Endothelial cell of umbilical vein (primary cell): ENCODE data around the gene CARS1. TPM values are rescaled to one million over a fixed set of nuclear protein-coding genes. Genes with fewer than 3 reads are reported as not detected.

Source experiments
- BruUV-seq: library from RNA; stranded (reverse); fragments of 400-500 nt; replicated peaks from 2 replicates; lab custom pipeline; 2021; lab: Mats Ljungman, UMichigan
- CTCF ChIA-PET: fragments of 300-600, 350-600 bp; sonication (Branson Sonifier 250); formaldehyde crosslinking; loops from one replicate; lab custom pipeline; 2021; ENCODE audit warnings: antibody characterized with exemption, inconsistent platforms; lab: Charles Lee
- POLR2A ChIA-PET: fragments of 300-600, 350-600 bp; sonication (Branson Sonifier 250); formaldehyde crosslinking; loops from one replicate; lab custom pipeline; 2021; ENCODE audit warnings: antibody characterized with exemption, inconsistent platforms; lab: Charles Lee
- DNase-seq: peaks from one replicate; pipeline ENCODE4 v3.0.0-alpha.2; 2011; ENCODE audit warnings: low read depth, low spot score
- FAIRE-seq: peaks from 2 replicates; lab custom pipeline; 2011; peaks lifted over from hg19 to GRCh38; lab: Jason Lieb, UNC
- H2AFZ ChIP-seq: 2 replicates; pipeline ENCODE4 v1.6.0; 2012; ENCODE audit warnings: low read depth, low read length, control low read depth, inconsistent platforms
- H3K27ac ChIP-seq: 2 replicates; pipeline ENCODE4 v1.5.1; 2011; ENCODE audit warnings: low read depth, mild to moderate bottlenecking, control low read depth, low read length, moderate library complexity; ENCODE audit not compliant: insufficient read depth
- H3K27me3 ChIP-seq, 2 experiments: 2 replicates each; pipeline versions ENCODE4 v1.6.0 to v1.6.1; 2011; ENCODE audit warnings: low read length in 2 of 2, mixed read lengths in 1 of 2; ENCODE audit not compliant: control insufficient read depth in 2 of 2, insufficient read depth in 2 of 2
- H3K36me3 ChIP-seq, 2 experiments: 2 replicates in 1 of 2; 3 replicates in 1 of 2; pipeline ENCODE4 v1.5.1; 2011; ENCODE audit warnings: low read length in 2 of 2, mild to moderate bottlenecking in 1 of 2, moderate library complexity in 1 of 2; ENCODE audit not compliant: control insufficient read depth in 2 of 2, insufficient read depth in 2 of 2; ENCODE audit errors: extremely low read depth in 1 of 2
- H3K4me1 ChIP-seq: 3 replicates; pipeline ENCODE4 v1.5.1; 2011; ENCODE audit warnings: mild to moderate bottlenecking, low read length; ENCODE audit not compliant: control insufficient read depth, insufficient read depth; ENCODE audit errors: extremely low read depth
- H3K4me2 ChIP-seq: 2 replicates; pipeline ENCODE4 v1.6.1; 2011; ENCODE audit warnings: low read length, control low read depth, mixed read lengths; ENCODE audit not compliant: insufficient read depth
- H3K4me3 ChIP-seq, 3 experiments: fragments of 200-600 bp in 1 of 3; sonication (generic), shearing (Covaris generic) in 1 of 3; replicated peaks in 1 of 3; 2 replicates each; pipeline ENCODE4 v1.5.1; 2011 to 2016; ENCODE audit warnings: control low read depth in 3 of 3, low read length in 3 of 3, mild to moderate bottlenecking in 2 of 3, inconsistent platforms in 1 of 3, low read depth in 1 of 3, moderate library complexity in 1 of 3; ENCODE audit not compliant: insufficient read depth in 1 of 3
- H3K79me2 ChIP-seq: 2 replicates; pipeline ENCODE4 v1.6.0; 2012; ENCODE audit warnings: low read length, inconsistent platforms; ENCODE audit not compliant: control insufficient read depth, insufficient read depth
- H3K9ac ChIP-seq: replicated peaks from 2 replicates; pipeline ENCODE3; 2011; ENCODE audit warnings: low read length, control low read depth; ENCODE audit not compliant: insufficient read depth; ENCODE audit errors: extremely low read depth
- H3K9me1 ChIP-seq: replicated peaks from 3 replicates; pipeline ENCODE4 v1.6.0; 2011; ENCODE audit warnings: mild to moderate bottlenecking, low read length; ENCODE audit not compliant: control insufficient read depth, insufficient read depth; ENCODE audit errors: extremely low read depth
- H3K9me3 ChIP-seq: replicated peaks from 2 replicates; pipeline ENCODE4 v1.5.1; 2012; ENCODE audit warnings: low read length, inconsistent platforms; ENCODE audit not compliant: control insufficient read depth, insufficient read depth
- H4K20me1 ChIP-seq: replicated peaks from 2 replicates; pipeline ENCODE3; 2011; ENCODE audit warnings: mild to moderate bottlenecking, low read length; ENCODE audit not compliant: control insufficient read depth, insufficient read depth; ENCODE audit errors: extremely low read depth
- EZH2 ChIP-seq: IDR thresholded peaks from 2 replicates; pipeline ENCODE4 v1.6.1; 2012; ENCODE audit warnings: borderline replicate concordance, low read depth, mild to moderate bottlenecking, moderate library complexity, low read length, inconsistent platforms; ENCODE audit not compliant: severe bottlenecking
- FOS ChIP-seq: IDR thresholded peaks from 2 replicates; pipeline ENCODE4 v1.6.1; 2011; ENCODE audit warnings: mild to moderate bottlenecking, low read length, moderate library complexity, borderline replicate concordance; ENCODE audit not compliant: insufficient read depth
- GATA2 ChIP-seq: IDR thresholded peaks from 2 replicates; pipeline ENCODE4 v1.7.0; 2011; ENCODE audit warnings: low read depth, mild to moderate bottlenecking, moderate library complexity, mixed read lengths, low read length; ENCODE audit not compliant: insufficient read length, insufficient read depth
- JUN ChIP-seq: IDR thresholded peaks from 2 replicates; pipeline ENCODE4 v1.6.1; 2011; ENCODE audit warnings: borderline replicate concordance, low read depth; ENCODE audit not compliant: insufficient read length, insufficient read depth
- MYC ChIP-seq: IDR thresholded peaks from one replicate; pipeline ENCODE4 v1.6.1; 2011; ENCODE audit warnings: mild to moderate bottlenecking, low read depth, low read length
- POLR2A ChIP-seq: IDR thresholded peaks from 2 replicates; pipeline ENCODE4 v1.6.1; 2012; ENCODE audit warnings: low read depth, mild to moderate bottlenecking, control low read depth, low read length
- POLR2AphosphoS5 ChIP-seq: IDR thresholded peaks from 2 replicates; pipeline ENCODE4 v1.6.1; 2012; ENCODE audit warnings: low read depth, mild to moderate bottlenecking, control low read depth, low read length, moderate library complexity; ENCODE audit not compliant: insufficient read depth
- dilution Hi-C: fragments of 300-500 bp; cut with MboI; formaldehyde crosslinking; loops from one replicate; pipeline ENCODE4 v1.15.0; 2019; ENCODE audit warnings: low sequenced_read_pairs; ENCODE audit not compliant: extremely low pct_ligation_motif_present
- intact Hi-C: fragments of 100-400 bp; cut with micrococcal nuclease; formaldehyde crosslinking; loops from one replicate; pipeline ENCODE4 v1.10.0; 2022
- polyA plus RNA-seq, 4 experiments: library from polyadenylated mRNA; depleted of rRNA in 3 of 4; stranded (reverse) in 3 of 4; unstranded in 1 of 4; fragments of >200 nt; gene quantifications; 2 replicates each; pipeline versions ENCODE4 v1.2.1 to v1.2.3, GENCODE V29; 2011 to 2012; ENCODE audit warnings: missing spikeins in 1 of 4
- total RNA-seq: library from RNA; stranded (reverse); gene quantifications from 2 replicates; pipeline ENCODE4 v1.2.3, GENCODE V29; 2021
- TF ChIP-seq, protein P1 (sequence below), 2 donors: IDR thresholded peaks; 1 replicate in 1 of 2; 2 replicates in 1 of 2; pipeline ENCODE4 v1.5.1; 2011; ENCODE audit warnings: low read length in 2 of 2, mild to moderate bottlenecking in 2 of 2, moderate library complexity in 2 of 2, control low read depth in 1 of 2, inconsistent platforms in 1 of 2, low read depth in 1 of 2; ENCODE audit not compliant: insufficient read depth in 1 of 2; ENCODE audit errors: extremely low read depth in 1 of 2
- TF ChIP-seq, protein P2 (sequence below): IDR thresholded peaks from 2 replicates; pipeline ENCODE4 v1.6.1; 2011; ENCODE audit not compliant: insufficient read depth, insufficient read length

CARS1 gene
- total and polyA plus RNA-seq, 2 donors (not counting 3 experiments of a cell fraction or from before 2014, with no cell fraction given), result 43.5 to 66.2 TPM

DNA sequence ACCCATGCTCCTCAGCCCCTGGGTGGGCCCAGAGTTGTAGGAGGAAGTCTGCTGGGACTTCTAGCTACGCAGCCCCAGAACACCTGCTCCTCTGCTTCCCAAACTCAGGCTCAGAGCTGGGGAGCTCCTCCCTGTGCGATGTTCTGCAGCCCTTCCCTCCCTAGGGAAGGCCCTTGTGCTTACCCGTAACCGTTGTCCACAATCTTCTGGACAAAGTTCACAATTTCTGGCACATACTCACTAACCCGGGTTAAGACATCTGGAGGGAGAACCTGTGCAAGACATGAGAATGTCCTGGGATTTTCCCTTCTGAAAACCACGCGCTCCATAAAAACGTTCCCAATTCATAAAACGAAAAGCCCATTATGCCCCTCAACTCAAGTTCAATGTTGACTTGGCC is 28.4 kb downstream of the CARS1 start:
- dilution Hi-C loops, result no loop called here
- Histone ChIP-seq H3K9me1 (no peaks in the 10 kb centered on the region), H3K4me3 (no peak overlapping the region), H2AFZ (no peak overlapping the region), H3K9ac (no peak overlapping the region), H3K36me3 (peaks cover 3 to 28% of the 10 kb centered on the region in 2 experiments), H3K4me2 (no peak overlapping the region), H3K9me3 (no peaks in the 10 kb centered on the region), H3K79me2 (peaks cover 2% of the 10 kb centered on the region), H3K27ac (no peak overlapping the region), H3K27me3 (no peaks in the 10 kb centered on the region), H3K4me1 (peaks cover 6% of the 10 kb centered on the region), H4K20me1 (no peaks in the 10 kb centered on the region)
- ChIA-PET POLR2A (no interaction called here), CTCF (interaction anchor here (1.6 kb wide), 1 partner anchor 9 kb away, joined by 7 read pairs; no protein-coding TSS in a partner anchor)
- intact Hi-C loops, result no loop called here
- TF ChIP-seq EZH2, result no peak
- no peak for TF ChIP-seq MYC
- TF ChIP-seq POLR2A, result no peak
- TF ChIP-seq POLR2AphosphoS5, result no peak
- TF ChIP-seq JUN, result no peak
- TF ChIP-seq GATA2, result no peak
- TF ChIP-seq, protein P1, sequence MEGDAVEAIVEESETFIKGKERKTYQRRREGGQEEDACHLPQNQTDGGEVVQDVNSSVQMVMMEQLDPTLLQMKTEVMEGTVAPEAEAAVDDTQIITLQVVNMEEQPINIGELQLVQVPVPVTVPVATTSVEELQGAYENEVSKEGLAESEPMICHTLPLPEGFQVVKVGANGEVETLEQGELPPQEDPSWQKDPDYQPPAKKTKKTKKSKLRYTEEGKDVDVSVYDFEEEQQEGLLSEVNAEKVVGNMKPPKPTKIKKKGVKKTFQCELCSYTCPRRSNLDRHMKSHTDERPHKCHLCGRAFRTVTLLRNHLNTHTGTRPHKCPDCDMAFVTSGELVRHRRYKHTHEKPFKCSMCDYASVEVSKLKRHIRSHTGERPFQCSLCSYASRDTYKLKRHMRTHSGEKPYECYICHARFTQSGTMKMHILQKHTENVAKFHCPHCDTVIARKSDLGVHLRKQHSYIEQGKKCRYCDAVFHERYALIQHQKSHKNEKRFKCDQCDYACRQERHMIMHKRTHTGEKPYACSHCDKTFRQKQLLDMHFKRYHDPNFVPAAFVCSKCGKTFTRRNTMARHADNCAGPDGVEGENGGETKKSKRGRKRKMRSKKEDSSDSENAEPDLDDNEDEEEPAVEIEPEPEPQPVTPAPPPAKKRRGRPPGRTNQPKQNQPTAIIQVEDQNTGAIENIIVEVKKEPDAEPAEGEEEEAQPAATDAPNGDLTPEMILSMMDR (IDR thresholded peaks at IDR 0.05; ENCODE audit: extremely low read depth in 1 of 2, insufficient read depth in 1 of 2, low read depth in 1 of 2, low read length in 2 of 2), result no peak
- no peak for TF ChIP-seq FOS
- TF ChIP-seq, protein P2, sequence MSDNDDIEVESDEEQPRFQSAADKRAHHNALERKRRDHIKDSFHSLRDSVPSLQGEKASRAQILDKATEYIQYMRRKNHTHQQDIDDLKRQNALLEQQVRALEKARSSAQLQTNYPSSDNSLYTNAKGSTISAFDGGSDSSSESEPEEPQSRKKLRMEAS, result no peak
- DNase-seq (no peak), FAIRE-seq (no peak)
- BruUV-seq, result no TSS peak
